ENCODE measurements around the gene AGTRAP. TPM values are rescaled to one million over a fixed set of nuclear protein-coding genes. Genes with fewer than 3 reads are reported as not detected.

Gene AGTRAP
- total and polyA plus RNA-seq, 9 donors, result 5.9 to 53.2 (median 31.1) TPM

DNA sequence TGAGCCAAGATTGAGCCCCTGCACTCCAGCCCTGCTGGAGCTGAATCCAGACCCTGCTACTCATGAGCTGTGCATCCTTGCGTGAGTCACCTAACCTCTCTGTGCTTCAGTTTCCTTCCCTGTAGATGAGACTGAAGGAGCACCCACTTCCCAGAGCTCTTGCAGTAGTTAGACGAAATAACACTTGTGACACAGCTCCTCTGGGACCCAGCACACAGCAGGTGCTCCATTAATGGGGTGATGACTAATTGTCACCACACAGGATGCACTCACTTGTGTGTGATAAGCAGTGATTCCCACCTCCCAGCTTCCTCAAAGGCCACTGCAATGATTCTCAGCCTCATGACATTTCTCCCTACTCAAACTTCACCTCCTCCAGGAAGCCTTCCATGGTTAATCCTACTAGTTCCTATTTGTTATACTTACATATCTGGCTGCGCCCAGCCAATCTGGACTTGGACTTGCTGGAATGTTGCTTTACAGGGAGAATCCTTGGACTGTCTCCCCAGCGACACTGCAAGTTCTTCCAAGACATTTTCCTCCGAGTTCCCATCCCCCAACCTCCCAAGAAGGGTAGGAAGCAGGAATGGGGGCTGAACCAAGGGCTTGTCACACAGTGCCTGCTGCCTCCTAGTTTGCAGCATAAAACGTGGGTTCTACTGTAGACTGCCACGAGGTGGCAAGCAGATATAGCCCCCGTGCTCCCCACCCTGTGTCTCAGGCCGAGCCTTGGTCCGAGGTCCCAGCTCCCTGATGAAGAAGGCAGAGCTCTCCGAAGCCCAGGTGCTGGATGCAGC, 27.2 kb upstream of the AGTRAP start:
- intact Hi-C loops (cut with DNase I), result no loop called here
- DNase-seq, result no peak
- no peaks in the 10 kb centered on the region for H3K4me1 ChIP-seq (ENCODE audit: insufficient read depth)
- H3K9me3 ChIP-seq, result no peaks in the 10 kb centered on the region
- H3K4me3 ChIP-seq, result no peak overlapping the region
- TF ChIP-seq, protein P1, sequence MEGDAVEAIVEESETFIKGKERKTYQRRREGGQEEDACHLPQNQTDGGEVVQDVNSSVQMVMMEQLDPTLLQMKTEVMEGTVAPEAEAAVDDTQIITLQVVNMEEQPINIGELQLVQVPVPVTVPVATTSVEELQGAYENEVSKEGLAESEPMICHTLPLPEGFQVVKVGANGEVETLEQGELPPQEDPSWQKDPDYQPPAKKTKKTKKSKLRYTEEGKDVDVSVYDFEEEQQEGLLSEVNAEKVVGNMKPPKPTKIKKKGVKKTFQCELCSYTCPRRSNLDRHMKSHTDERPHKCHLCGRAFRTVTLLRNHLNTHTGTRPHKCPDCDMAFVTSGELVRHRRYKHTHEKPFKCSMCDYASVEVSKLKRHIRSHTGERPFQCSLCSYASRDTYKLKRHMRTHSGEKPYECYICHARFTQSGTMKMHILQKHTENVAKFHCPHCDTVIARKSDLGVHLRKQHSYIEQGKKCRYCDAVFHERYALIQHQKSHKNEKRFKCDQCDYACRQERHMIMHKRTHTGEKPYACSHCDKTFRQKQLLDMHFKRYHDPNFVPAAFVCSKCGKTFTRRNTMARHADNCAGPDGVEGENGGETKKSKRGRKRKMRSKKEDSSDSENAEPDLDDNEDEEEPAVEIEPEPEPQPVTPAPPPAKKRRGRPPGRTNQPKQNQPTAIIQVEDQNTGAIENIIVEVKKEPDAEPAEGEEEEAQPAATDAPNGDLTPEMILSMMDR (IDR thresholded peaks at IDR 0.05), result no peak
- TF ChIP-seq EP300 (IDR thresholded peaks at IDR 0.05) (no peak), POLR2A (IDR thresholded peaks at IDR 0.05) (no peak)
- no peak overlapping the region for H3K27ac ChIP-seq
- WGBS, 3 donors, result 62 to 75% (median 66%) methylated on average over 11 of the region's 11 CpGs
- no peaks in the 10 kb centered on the region for H3K27me3 ChIP-seq
- no peaks in the 10 kb centered on the region for H3K36me3 ChIP-seq

DNA sequence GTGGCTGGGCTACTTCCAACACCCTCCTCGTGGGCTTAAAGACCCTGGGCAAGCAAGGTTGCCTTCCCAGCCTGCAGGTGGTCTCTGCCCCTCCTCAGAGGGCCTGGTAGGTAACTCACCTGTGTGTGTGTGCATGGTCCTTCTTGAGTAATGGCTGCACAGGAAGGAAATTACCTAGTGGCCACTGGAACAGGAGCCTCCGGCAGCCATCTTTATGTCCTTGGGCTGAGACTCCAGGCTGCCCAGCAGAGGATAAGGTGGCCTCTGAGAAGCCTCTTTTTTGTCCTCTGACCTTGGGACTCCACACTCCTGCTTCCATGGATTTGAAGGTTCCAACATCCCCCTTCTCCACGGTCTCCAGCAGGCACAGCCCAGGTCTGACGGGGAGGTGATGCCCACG, 24.4 kb upstream of the AGTRAP start:
- H3K4me3 ChIP-seq, result no peak overlapping the region
- H3K27me3 ChIP-seq, result no peaks in the 10 kb centered on the region
- no peaks in the 10 kb centered on the region for H3K4me1 ChIP-seq (ENCODE audit: insufficient read depth)
- TF ChIP-seq EP300 (IDR thresholded peaks at IDR 0.05) (no peak), POLR2A (IDR thresholded peaks at IDR 0.05) (no peak)
- TF ChIP-seq, protein P1 (IDR thresholded peaks at IDR 0.05), result no peak
- no peaks in the 10 kb centered on the region for H3K9me3 ChIP-seq
- WGBS, 3 donors, result 86 to 95% (median 89%) methylated on average over 5 of the region's 5 CpGs
- no peak overlapping the region for H3K27ac ChIP-seq
- intact Hi-C loops (cut with DNase I), result loop anchor here in 1 of 4 donors (10.0 kb wide), 1 partner anchor 57 kb away; the partner anchor contains the start of genes FBXO2 and FBXO44
- H3K36me3 ChIP-seq, result no peaks in the 10 kb centered on the region
- DNase-seq, result no peak

DNA sequence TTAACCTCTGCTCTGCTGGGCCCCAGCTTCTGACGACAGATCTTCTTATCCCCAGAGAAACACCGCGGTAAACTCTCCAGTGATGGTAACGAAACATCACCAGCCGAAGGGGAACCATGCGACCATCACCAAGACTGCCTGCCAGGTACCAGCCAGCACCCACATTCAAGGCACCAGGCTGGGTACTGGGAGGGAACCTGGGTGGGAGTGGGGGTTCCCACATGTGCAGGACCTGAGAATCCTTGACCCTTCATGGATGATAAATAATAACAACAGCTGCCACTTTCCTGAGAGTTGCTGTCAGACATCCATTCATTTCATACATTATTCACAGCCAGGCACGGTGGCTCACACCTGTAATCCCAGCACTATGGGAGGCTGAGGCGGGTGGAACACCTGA, 23.7 kb upstream of the AGTRAP start:
- Histone ChIP-seq H3K4me3 (no peak overlapping the region), H3K9me3 (no peaks in the 10 kb centered on the region), H3K27me3 (no peaks in the 10 kb centered on the region), H3K36me3 (no peaks in the 10 kb centered on the region), H3K4me1 (ENCODE audit: insufficient read depth) (no peaks in the 10 kb centered on the region), H3K27ac (no peak overlapping the region)
- no peak for DNase-seq
- WGBS, 3 donors, result 86 to 89% (median 89%) methylated on average over 8 of the region's 8 CpGs
- intact Hi-C loops (cut with DNase I), result loop anchor here in 1 of 4 donors (10.0 kb wide), 1 partner anchor 57 kb away; the partner anchor contains the start of genes FBXO2 and FBXO44
- TF ChIP-seq EP300 (IDR thresholded peaks at IDR 0.05) (no peak), POLR2A (IDR thresholded peaks at IDR 0.05) (no peak)
- TF ChIP-seq, protein P1 (IDR thresholded peaks at IDR 0.05), result no peak

DNA sequence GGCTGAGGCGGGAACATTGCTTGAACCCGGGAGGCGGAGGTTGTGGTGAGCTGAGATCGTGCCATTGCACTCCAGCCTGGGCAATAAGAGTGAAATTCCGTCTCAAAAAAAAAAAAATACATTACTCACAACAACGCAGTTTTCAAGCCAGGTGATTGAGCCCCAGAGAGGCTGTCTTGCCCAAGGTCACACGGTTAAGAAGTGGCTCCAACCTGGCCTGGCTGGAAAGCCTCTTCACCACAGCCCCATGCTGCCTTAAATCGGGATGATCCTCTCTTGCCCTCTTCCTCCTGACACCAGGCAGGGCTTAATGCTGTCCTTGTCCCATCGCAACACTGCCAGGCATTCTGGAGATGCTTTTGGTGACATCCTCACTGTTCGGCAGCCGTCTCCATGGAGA, 22.8 kb upstream of the AGTRAP start:
- H3K36me3 ChIP-seq, result no peaks in the 10 kb centered on the region
- no peak overlapping the region for H3K27ac ChIP-seq
- intact Hi-C loops (cut with DNase I), result loop anchor here in 1 of 4 donors (10.0 kb wide), 1 partner anchor 58 kb away; the partner anchor contains the start of genes FBXO2 and FBXO44
- H3K27me3 ChIP-seq, result no peaks in the 10 kb centered on the region
- no peak overlapping the region for H3K4me3 ChIP-seq
- 75 to 79% (median 78%) methylated on average over 11 of the region's 11 CpGs for WGBS, 3 donors
- no peak for TF ChIP-seq EP300 (IDR thresholded peaks at IDR 0.05)
- TF ChIP-seq POLR2A (IDR thresholded peaks at IDR 0.05), result no peak
- TF ChIP-seq, protein P1 (IDR thresholded peaks at IDR 0.05), result no peak
- no peak for DNase-seq
- H3K4me1 ChIP-seq (ENCODE audit: insufficient read depth), result no peaks in the 10 kb centered on the region
- H3K9me3 ChIP-seq, result no peaks in the 10 kb centered on the region

Data from ovary (tissue), 9 donors.